ENCODE data around the gene CFHR1.
"Not testable (repeated sequence)": the region's sequence is repeated elsewhere in the genome, so short reads cannot be mapped to it uniquely, and the experiment has no call there.

GRCh38 chr1:196849613-196850492 lies 30.3 kb downstream of the CFHR1 start:
- not testable (repeated sequence) for TF ChIP-seq CTCF (IDR thresholded peaks at IDR 0.05); SIN3A (IDR thresholded peaks at IDR 0.05; ENCODE audit: borderline replicate concordance, low read depth, low read length); RAD21 (IDR thresholded peaks at IDR 0.05; ENCODE audit: low read length); ELF1 (IDR thresholded peaks at IDR 0.05); SMC3 (IDR thresholded peaks at IDR 0.05; ENCODE audit: low read depth, low read length)
